HUES48 (cell line): ENCODE measurements around the gene SPPL2B.

Experiments
- H3K27ac ChIP-seq: one replicate; pipeline ENCODE4 v1.7.0; 2013; ENCODE audit warnings: low read depth, low read length, inconsistent platforms
- H3K27me3 ChIP-seq: 2 replicates; pipeline ENCODE4 v1.6.1; 2013; ENCODE audit warnings: mild to moderate bottlenecking, low read length; ENCODE audit not compliant: control insufficient read depth, insufficient read depth
- H3K36me3 ChIP-seq: 2 replicates; pipeline ENCODE4 v1.6.1; 2013; ENCODE audit warnings: low read length; ENCODE audit not compliant: control insufficient read depth, insufficient read depth
- H3K4me1 ChIP-seq: 2 replicates; pipeline ENCODE4 v1.6.1; 2013; ENCODE audit warnings: mild to moderate bottlenecking, low read length; ENCODE audit not compliant: control insufficient read depth, insufficient read depth
- H3K4me3 ChIP-seq: 2 replicates; pipeline ENCODE4 v1.5.1; 2013; ENCODE audit warnings: mild to moderate bottlenecking, low read depth, low read length
- H3K9ac ChIP-seq: 2 replicates; pipeline ENCODE4 v1.6.1; 2013; ENCODE audit warnings: mild to moderate bottlenecking, low read depth, low read length, moderate library complexity
- H3K9me3 ChIP-seq: 2 replicates; pipeline ENCODE4 v1.6.1; 2013; ENCODE audit warnings: low read length; ENCODE audit not compliant: control insufficient read depth, insufficient read depth

The SPPL2B gene

GRCh38 chr19:2288338-2288817 is 40.1 kb upstream of the SPPL2B start:
- Histone ChIP-seq H3K27me3 (peaks cover 65% of the 10 kb centered on the region), H3K9me3 (no peaks in the 10 kb centered on the region), H3K4me3 (no peak overlapping the region), H3K4me1 (no peaks in the 10 kb centered on the region; the same call in 1 of the 2 replicates), H3K36me3 (no peaks in the 10 kb centered on the region), H3K9ac (no peak overlapping the region), H3K27ac (no peak overlapping the region)

- H3K36me3 ChIP-seq, result no peaks in the 10 kb centered on the region
- H3K9ac ChIP-seq, result no peak overlapping the region
- no peak overlapping the region for H3K27ac ChIP-seq
- H3K4me3 ChIP-seq, result no peak overlapping the region
- no peaks in the 10 kb centered on the region for H3K9me3 ChIP-seq
- H3K4me1 ChIP-seq, result no peaks in the 10 kb centered on the region; the same call in 1 of the 2 replicates
- peaks cover 71% of the 10 kb centered on the region for H3K27me3 ChIP-seq
These were observed 39.4 kb upstream of the SPPL2B start for GRCh38 chr19:2288818-2289713.

GRCh38 chr19:2289714-2290435 is 38.6 kb upstream of the SPPL2B start:
- H3K4me3 ChIP-seq, result peak overlapping the region; percentile 30; the same call in 1 of the 2 replicates
- H3K36me3 ChIP-seq, result no peaks in the 10 kb centered on the region
- H3K9me3 ChIP-seq, result no peaks in the 10 kb centered on the region
- H3K27me3 ChIP-seq, result peaks cover 76% of the 10 kb centered on the region
- H3K27ac ChIP-seq, result no peak overlapping the region
- H3K4me1 ChIP-seq, result no peaks in the 10 kb centered on the region; the same call in 1 of the 2 replicates
- no peak overlapping the region for H3K9ac ChIP-seq

DNA sequence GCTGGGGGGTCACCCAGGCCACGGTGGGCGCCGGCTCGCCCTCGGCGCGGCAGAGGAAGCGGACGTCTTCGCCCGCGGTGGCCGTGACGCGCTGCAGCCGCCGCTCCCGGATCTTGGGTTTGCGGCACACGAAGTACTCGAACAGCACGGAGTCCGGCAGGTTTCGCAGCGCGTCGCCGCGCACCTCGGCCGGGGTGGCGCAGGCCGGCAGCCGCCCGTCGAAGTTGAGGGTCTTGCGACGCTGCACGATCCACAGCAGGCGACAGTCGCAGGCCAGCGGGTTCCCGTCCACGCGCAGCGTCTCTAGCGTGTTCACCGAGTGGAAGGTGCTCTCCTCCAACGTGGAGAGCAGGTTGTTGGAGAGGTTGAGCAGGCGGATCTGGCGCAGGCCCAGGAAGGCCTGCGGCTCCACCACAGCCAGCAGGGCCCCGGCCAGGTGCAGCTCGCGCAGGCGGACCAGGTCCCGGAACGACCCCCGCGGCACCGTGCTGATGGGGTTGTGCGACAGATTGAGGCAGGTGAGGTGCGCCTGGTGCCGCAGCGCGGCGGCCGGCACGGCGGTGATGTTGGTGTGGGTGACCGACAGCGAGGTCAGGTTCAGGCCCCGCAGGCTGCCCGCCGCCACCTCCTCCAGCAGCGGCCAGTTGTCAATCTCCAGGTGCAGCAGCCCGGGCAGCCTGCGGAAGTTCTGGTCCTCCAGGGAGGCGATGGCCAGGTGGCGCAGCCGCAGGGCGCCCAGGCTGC is 37.9 kb upstream of the SPPL2B start:
- H3K27ac ChIP-seq, result no peak overlapping the region
- no peaks in the 10 kb centered on the region for H3K36me3 ChIP-seq
- H3K9ac ChIP-seq, result no peak overlapping the region
- H3K4me1 ChIP-seq, result peaks cover 2% of the 10 kb centered on the region; the same call in 1 of the 2 replicates
- peaks cover 76% of the 10 kb centered on the region for H3K27me3 ChIP-seq
- peak overlapping the region; percentile 30 for H3K4me3 ChIP-seq
- no peaks in the 10 kb centered on the region for H3K9me3 ChIP-seq

GRCh38 chr19:2291185-2291751 is 37.2 kb upstream of the SPPL2B start:
- Histone ChIP-seq H3K4me1 (peaks cover 2% of the 10 kb centered on the region; the same call in 1 of the 2 replicates), H3K27me3 (peaks cover 75% of the 10 kb centered on the region), H3K9ac (no peak overlapping the region), H3K9me3 (no peaks in the 10 kb centered on the region), H3K36me3 (no peaks in the 10 kb centered on the region), H3K27ac (no peak overlapping the region), H3K4me3 (peak overlapping the region; percentile 30)

DNA sequence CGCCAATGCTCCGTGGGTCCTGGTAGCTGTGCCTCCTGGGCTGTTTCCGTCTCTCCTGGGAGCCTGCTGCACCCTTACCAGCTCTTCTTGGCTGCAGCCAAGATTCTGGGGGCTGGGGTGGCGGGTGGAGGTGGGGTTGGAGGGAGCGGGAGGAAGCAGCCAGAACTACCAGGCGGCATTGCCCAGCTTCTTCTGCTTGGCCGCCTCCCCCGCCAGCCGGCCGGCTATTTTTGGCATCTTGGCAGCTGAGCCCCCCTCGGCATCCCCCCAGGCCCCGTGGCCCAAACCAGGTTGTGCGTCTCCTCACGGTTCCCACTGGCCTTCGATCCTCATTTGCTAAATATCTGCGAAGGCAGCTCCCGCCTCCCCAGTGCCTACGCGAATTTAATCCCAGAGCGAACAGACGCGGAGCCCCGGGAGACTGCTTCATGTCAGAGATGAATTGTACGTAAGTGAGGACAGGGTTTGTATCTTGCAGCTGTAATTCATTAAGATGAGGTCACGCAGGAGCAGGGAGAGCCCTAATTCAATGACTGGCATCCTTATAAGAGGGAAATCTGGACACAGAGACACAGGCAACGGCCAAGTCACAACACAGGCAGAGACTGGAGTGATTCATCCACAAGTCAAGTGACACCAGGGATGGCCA is 33.7 kb upstream of the SPPL2B start:
- no peaks in the 10 kb centered on the region for H3K9me3 ChIP-seq
- no peak overlapping the region for H3K4me3 ChIP-seq
- no peak overlapping the region for H3K27ac ChIP-seq
- peaks cover 2% of the 10 kb centered on the region; the same call in 1 of the 2 replicates for H3K4me1 ChIP-seq
- H3K9ac ChIP-seq, result no peak overlapping the region
- no peaks in the 10 kb centered on the region for H3K36me3 ChIP-seq
- H3K27me3 ChIP-seq, result peaks cover 48% of the 10 kb centered on the region

- 0 out of 2 replicates have a peak, but pooled peaks cover 2% of the 10 kb centered on the region for H3K4me1 ChIP-seq
- H3K4me3 ChIP-seq, result no peak overlapping the region
- no peak overlapping the region for H3K9ac ChIP-seq
- no peaks in the 10 kb centered on the region for H3K9me3 ChIP-seq
- H3K36me3 ChIP-seq, result no peaks in the 10 kb centered on the region
- H3K27ac ChIP-seq, result no peak overlapping the region
- peaks cover 35% of the 10 kb centered on the region for H3K27me3 ChIP-seq
These were observed 32.3 kb upstream of the SPPL2B start for GRCh38 chr19:2296141-2296540.

- Histone ChIP-seq H3K36me3 (no peaks in the 10 kb centered on the region), H3K9me3 (no peaks in the 10 kb centered on the region), H3K4me1 (no peaks in the 10 kb centered on the region), H3K27me3 (peaks cover 5% of the 10 kb centered on the region), H3K4me3 (no peak overlapping the region), H3K9ac (no peak overlapping the region), H3K27ac (no peak overlapping the region)
These were observed 28.0 kb upstream of the SPPL2B start for GRCh38 chr19:2300533-2300932.

DNA sequence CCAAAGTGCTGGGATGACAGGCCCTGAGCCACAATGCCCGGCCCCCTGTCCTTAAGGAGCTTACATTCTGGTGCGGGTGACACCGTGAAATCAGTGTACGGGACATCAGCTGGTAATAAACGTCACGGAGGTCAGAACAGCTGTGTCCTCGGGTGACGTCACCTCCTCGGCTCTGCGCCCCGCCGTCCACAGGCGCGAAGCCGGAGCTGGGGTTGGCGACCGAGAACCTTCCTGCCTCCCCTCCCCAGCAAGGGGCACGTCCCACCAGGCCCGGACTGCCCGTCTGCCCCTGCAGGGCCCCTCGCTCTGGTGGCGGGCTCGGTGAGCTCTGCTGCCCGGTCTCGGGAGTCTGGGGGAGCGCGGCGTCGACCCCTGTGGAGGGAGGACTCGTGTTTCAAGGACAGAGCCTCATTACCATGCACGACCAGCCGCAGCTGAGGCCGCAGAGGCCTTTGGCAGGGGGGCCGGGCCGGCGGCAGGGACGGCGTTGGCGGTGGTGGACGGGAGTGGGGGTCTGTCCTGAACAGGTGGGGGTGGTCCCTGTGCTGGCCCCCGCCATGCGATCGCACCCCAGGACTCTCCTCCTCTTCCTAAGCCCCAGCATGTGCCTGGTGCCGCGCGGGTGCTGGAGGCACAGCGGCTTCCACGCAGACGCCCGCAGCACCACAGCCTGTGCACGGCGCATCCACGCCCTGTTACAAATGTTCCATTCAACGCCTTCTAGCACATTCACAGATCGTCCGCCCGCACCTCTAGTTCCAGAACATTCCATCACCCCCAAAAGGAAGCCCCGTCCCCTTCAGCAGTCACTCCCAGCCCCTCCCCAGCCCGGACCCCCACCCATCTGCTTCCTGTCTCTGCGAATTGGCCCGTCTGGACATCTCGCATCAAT is 25.9 kb upstream of the SPPL2B start:
- H3K9me3 ChIP-seq, result no peaks in the 10 kb centered on the region
- H3K4me3 ChIP-seq, result no peak overlapping the region
- H3K27ac ChIP-seq, result no peak overlapping the region
- peaks cover 16% of the 10 kb centered on the region for H3K27me3 ChIP-seq
- H3K9ac ChIP-seq, result no peak overlapping the region
- H3K4me1 ChIP-seq, result no peaks in the 10 kb centered on the region
- no peaks in the 10 kb centered on the region for H3K36me3 ChIP-seq
